ENCODE measurements around the gene C17orf100. TPM values are rescaled to one million over a fixed set of nuclear protein-coding genes. Genes with fewer than 3 reads are reported as not detected.

Gene C17orf100
- total RNA-seq, 1 donor from 2014 or later: 0.46 TPM

GRCh38 chr17:6702567-6703215 is 51.1 kb downstream of the C17orf100 start:
- no peak overlapping the region for H3K4me3 ChIP-seq (ENCODE audit: low read depth, low read length)
- TF ChIP-seq CTCF (IDR thresholded peaks at IDR 0.05; ENCODE audit: insufficient read depth, low read length, poor library complexity, severe bottlenecking): no peak
- DNase-seq (ENCODE audit: low read depth): no peak
- no peaks in the 10 kb centered on the region for H3K36me3 ChIP-seq (ENCODE audit: control insufficient read depth, insufficient read depth, low read length)
- peaks cover 17% of the 10 kb centered on the region for H3K27me3 ChIP-seq (ENCODE audit: control insufficient read depth, insufficient read depth, low read length)

Other genes starting within 250 kb of the C17orf100 start
- gene AIPL1, start 216.6 kb upstream of the C17orf100 start, total RNA-seq: not detected in 2 replicates
- 6.8 and 10.4 TPM in 2 replicates for gene PIMREG, start 207.3 kb upstream of the C17orf100 start, total RNA-seq
- gene PITPNM3, start 95.2 kb upstream of the C17orf100 start, total RNA-seq: 1.6 and 2.2 TPM in 2 replicates
- gene KIAA0753, start 11.1 kb upstream of the C17orf100 start, total RNA-seq: 20.2 and 24.2 TPM in 2 replicates
- 193 and 245 TPM in 2 replicates for gene TXNDC17, start 10.7 kb upstream of the C17orf100 start, total RNA-seq
- gene MED31, start 157 bp upstream of the C17orf100 start, total RNA-seq: 10.6 and 13.5 TPM in 2 replicates
- 0.08 TPM in 1 of 2 replicates, not detected in the other for gene SLC13A5, start 61.6 kb downstream of the C17orf100 start, total RNA-seq
- 2.5 and 13.3 TPM in 2 replicates for gene XAF1, start 104.3 kb downstream of the C17orf100 start, total RNA-seq
- 0.14 TPM in 1 of 2 replicates, not detected in the other for gene FBXO39, start 124.5 kb downstream of the C17orf100 start, total RNA-seq
- not detected in 2 replicates for gene TEKT1, start 180.0 kb downstream of the C17orf100 start, total RNA-seq